ENCODE data around the gene FMO5.
"Not testable (repeated sequence)": the region's sequence is repeated elsewhere in the genome, so short reads cannot be mapped to it uniquely, and the experiment has no call there.

The FMO5 gene

GRCh38 chr1:147204080-147204479 is 21.1 kb downstream of the FMO5 start:
- no peak for DNase-seq

- no peak for DNase-seq
Measured at GRCh38 chr1:147202576-147202975, 22.6 kb downstream of the FMO5 start.

- no peak for DNase-seq
Measured at GRCh38 chr1:147201786-147202185, 23.4 kb downstream of the FMO5 start.

- DNase-seq = no peak
Measured at GRCh38 chr1:147201276-147201675, 23.9 kb downstream of the FMO5 start.

- DNase-seq = not testable (repeated sequence)
Measured at GRCh38 chr1:147197324-147197723, 27.8 kb downstream of the FMO5 start.

DNA sequence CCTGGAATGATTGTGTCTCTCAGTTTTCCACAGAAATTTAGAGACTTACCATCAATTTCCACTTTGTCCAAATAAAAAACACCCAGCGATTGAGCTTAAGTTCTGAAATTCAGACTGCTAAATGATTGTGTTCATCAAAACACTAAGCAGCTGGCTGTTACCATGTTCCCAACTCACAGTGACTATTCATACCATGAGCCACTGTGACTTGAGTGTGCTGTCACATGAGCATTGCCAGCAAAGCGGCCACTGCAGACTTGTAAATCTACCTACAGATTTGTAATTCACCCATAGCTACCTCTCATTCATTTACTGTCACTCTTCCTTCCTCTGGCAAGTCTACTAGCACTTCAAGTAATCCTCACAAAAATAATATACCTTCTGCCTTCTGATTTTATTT is 35.6 kb downstream of the FMO5 start:
- DNase-seq = no peak

GRCh38 chr1:147185432-147185831 is 39.7 kb downstream of the FMO5 start:
- DNase-seq = no peak

GRCh38 chr1:147177611-147178380 is 47.3 kb downstream of the FMO5 start:
- DNase-seq = no peak

- DNase-seq = peak; percentile 93
Measured at GRCh38 chr1:147172168-147173016, 52.7 kb downstream of the FMO5 start, which contains the start of gene PRKAB2. PRKAB2 (minus strand) TSS chr1:147172470; CDS start chr1:147172144, 326 bp downstream.

DNA sequence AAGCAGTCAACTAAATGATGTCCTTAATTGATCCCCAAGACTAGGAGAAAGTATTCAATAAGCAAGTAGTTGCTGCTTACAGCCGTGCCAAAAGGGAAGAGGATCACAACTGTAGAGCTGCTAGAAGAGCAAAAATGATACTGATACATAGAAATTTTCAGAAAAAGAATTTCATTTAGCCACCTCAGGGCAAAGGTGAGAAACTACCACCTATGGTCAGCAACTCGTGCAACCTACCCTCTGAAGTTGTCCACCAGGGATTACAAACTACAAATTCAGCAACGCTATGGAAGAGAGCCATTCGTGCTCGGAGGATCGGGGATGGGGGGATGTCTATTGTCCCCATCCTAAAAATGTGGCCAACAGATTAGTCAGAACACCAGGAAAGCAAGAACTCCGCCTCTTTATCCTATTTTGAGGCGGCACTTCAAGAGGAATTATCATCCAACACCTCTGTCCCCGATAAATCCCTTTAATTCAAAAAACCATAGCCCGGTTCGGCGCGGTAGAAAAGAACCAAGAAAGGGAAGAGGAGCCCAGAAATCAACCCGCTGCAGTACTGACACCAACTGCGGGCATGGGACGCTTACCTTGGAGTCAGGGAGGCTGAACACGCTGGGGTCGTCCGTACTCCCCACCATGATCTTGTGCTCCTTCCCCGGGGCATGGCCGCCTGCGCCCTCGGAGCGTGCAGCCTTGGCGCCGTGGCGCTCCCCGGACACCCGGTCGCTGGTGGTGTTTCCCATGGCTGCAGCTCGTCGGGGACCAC is 53.6 kb downstream of the FMO5 start:
- DNase-seq = no peak

DNA sequence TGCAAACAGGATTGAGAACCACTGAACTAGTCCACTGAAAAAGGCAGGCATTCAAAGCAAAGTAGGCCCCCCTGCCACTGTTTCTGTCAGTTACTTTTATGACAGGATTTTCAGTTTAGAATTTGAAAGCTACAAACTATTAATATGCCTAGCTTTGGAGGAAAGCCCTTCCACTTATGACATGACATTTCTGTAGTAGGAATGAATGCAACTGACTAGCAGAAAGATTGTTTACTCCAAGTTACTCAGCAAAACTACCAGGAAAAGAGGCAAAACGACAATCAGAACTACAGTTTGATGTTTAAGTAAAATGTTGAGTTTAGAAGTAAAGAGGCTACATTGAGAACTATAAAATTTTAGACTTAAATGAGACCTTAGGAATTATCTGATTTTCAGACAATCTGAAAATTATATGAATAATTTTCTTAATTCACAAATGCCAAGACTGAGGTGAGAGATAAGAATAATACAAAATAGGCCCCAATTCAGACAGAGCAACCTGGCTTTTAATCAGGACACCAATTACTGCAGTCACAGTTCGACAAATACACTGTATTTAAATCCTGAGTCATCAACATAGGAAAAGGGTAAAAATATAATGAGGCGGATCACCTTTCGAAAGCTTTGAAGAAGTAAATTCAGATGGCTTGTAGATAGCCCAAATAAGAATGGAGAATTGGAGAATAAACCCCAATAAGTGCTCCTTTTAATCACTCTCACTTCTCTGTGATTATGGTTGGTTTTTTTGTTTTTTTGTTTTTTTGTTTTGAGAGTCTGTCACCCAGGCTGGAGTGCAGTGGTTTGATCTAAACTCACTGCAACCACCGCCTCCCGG is 55.1 kb downstream of the FMO5 start:
- no peak for DNase-seq

- no peak for DNase-seq
Measured at GRCh38 chr1:147169171-147169570, 56.0 kb downstream of the FMO5 start.

GRCh38 chr1:147168626-147169058 is 56.5 kb downstream of the FMO5 start:
- peak; percentile 18 for DNase-seq

DNA sequence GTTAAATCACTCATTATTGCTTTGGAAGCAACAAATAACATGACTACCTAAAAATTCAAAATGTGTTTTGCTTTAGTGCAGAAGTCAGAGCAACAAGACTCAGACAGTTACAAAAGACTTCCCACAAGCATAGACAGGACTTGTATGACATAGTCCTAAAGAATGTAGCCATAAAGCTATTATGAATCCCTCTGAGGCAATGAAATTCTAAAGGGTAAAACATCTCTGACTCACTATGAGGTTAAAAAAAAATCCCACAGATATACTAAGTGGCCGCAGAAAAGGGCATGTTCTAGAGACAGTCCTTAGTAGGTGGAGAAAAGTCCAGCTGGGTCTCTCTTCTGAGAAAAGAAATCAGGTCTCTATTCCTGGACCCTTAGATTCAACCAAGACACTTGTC is 57.8 kb downstream of the FMO5 start:
- DNase-seq = no peak

- DNase-seq = no peak
Measured at GRCh38 chr1:147163019-147163418, 62.1 kb downstream of the FMO5 start.

DNA sequence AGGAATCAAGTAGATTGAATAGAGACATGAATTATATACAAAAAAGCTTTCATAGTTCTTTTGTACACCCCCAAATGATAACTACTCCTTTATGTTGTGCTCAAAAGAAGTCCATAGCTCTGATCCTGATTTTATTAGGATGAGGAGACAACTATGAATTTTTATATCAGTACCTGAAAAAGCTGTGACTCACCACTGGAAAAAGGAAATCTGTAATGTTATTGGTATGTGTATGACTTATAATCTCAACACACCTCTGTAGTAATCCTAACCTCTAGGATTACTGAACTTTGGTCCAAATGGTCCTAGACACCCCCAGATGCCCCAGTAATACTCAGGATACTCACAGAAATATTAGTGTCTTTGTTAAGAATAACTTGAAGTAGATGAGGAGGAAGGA is 63.0 kb downstream of the FMO5 start:
- no peak for DNase-seq

- not testable (repeated sequence) for DNase-seq
Measured at GRCh38 chr1:147157116-147157515, 68.0 kb downstream of the FMO5 start.

GRCh38 chr1:147156642-147157041 is 68.5 kb downstream of the FMO5 start:
- DNase-seq = no peak

DNA sequence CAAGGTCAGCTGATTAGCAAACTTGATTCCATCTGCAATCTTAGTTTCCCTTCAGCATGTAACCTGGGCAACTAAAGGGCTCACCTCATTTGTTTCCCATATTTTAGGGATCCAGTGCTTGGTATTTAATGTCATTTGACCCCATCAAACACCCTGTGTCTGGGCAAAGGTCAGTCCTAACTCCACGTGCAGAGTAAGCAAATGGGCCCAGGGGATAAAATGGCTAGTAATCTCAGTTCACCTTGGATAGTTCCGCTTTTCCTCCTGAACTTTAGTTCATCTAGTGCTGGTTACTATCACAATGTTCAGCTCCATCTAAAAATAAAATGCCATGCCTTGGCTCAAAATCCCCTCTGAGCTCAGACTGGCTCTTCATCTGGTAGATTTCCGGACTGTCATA is 72.4 kb downstream of the FMO5 start:
- DNase-seq = no peak

DNA sequence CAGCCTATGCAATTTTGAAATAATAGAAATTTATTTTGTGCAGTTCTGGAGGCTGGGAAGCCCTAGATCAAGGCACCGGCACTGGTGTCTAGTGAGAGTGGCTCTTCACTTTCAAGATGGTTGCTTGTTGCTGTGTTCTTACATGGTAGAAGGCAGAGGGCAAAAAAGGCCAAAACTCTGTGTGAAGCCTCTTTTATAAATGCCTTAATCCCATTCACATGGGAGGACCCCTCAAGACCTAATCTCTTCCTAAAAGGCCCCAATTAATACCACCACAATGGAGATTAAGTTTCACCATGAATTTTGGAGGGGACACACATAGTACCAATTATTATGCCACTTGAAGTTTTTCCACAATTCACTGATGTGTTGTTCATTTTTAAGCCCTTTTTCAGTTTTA is 73.9 kb downstream of the FMO5 start:
- no peak for DNase-seq

DNA sequence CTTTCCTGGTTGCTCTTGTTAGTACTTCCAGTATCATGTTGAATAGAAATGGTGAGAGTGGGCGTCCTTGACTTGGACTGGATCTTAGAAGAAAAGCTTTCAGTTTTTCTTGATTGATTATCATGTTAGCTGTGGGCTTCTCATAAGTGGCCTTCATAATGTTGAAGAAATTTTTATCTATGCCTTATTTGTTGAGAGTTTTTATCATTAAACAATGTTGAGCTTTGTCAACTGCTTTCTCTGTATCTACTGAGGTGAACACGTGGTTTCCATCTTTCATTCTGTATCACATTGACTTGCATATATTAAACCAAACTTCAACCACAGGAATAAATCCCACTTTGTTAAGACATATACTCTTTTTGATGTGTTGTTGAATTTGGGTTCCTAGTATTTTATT is 82.3 kb downstream of the FMO5 start:
- no peak for DNase-seq
